NCI-H2081 treated with DMSO at 0.1 percent for 48 hours (cell line): ENCODE measurements around the gene STRBP.

ENCODE experiments used
- DNase-seq: peaks from one replicate; lab custom pipeline; 2025; lab: John Stamatoyannopoulos, UW

Gene STRBP

DNA sequence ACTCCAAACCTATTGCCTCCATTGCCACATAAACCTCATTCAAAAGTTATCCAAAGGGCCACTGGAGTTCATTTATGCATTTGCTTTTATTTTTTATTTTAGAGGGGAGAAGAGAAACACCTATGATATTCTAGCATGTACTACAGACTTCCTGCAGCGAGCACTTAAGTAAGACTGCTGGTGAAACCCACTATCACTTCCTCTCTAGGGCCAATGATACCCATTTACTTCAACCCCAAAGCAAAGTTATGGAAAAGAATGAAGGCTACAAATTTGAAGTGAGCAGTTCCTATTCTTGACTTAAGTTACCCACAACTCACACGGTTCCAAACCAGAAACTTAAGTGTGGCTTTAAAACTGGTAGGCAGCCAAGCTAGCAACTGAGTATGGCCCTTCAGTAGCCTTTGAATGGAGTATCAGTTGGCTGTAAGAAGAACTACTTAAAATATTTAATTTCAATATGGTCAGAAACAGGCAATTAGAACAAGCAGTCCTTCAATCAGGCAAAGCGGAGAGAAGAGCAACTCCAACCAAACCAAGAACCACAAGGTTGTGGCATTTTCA lies 140.8 kb downstream of the STRBP start:
- DNase-seq = no peak

DNA sequence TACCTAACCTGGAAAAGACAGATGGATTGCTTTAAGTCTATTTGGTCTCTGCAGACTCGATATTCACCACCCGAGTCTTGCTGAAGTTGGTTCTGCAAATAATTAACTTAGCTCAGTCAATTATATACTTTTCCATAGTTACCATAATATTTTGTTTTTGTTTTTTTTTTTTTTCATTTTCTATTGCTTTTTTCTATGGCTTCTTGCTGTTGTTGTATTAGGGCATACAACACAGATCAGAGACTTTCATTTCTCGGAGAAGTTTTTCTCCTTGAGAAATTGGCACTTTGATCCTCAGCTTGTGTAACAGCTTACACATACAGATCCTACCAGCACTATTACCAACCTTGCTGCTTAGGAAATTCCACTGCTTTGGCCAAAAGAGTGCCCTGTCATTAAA lies 146.9 kb downstream of the STRBP start:
- no peak for DNase-seq

DNA sequence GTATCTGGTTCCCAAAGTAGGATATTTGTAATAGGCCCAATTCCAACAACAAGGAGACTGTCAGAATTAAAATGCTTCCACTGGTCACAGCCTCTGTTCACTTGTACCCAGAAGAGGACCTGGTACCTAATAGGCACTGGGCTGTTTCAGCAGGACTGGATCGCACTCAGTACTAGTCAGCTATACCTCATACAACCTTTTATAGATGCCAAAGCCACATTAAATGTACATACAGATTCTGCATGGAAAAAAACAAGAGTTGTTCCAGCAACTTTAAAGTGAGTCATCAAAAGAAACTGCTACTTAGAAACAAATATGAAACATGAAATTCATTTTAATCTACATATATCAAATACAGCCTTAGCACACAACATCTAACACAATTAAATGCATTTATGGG lies 147.4 kb downstream of the STRBP start:
- no peak for DNase-seq

DNA sequence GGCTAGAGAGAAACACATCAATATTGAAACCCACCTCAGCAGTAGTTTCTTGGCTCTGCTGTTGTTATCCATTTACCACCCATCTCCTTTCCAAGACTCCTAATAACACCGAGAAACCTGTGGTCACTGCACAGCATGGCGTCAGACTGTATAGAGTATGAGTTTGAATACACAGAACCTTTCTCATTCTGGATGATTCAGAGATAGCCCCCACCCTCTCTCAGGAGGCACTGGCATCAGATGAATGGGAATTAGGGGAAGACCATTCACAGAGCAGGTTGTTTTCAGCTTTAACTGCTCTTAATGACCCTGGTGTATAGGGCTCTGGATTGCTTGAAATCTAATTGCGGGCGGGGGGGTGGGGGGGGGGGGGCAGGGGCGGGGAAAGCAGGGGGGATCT lies 148.3 kb downstream of the STRBP start:
- no peak for DNase-seq

DNA sequence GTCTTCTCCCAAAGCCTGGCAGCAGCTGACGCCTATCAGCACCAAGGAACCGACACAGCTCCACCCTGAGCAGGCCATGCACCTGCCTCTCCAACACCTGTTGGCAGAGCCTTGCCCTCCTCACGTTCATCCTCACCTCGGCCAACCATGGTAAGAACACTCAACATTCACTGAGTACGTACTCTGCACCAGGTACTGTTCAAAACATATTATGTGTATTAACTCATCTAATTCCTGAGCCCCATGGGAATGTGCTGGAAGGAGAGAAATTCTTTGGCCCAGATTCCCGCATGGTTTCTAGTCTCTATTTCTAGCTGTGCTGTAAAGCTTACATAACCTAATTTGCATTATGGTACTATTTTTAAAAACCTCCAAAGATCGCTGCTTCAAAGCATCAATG lies 148.8 kb downstream of the STRBP start:
- no peak for DNase-seq

DNA sequence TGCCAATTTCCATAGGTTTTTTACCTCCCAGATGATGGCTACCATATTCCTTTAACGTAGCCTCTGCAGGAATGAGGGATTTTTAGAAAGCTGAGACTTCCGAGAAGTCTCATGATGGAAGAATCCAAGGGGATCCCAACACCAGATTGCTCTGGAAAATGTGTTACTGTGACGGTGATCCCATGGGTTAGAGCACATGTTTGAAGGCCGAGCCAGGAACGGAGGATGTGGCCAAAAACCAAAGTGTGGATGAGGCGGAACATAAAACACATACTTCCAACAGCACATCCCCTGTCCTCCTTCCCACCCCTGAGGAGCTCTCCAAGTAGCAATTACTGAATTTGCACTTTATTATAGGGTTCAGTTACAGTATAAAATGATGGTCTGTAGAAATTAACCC lies 152.3 kb downstream of the STRBP start:
- no peak for DNase-seq

DNA sequence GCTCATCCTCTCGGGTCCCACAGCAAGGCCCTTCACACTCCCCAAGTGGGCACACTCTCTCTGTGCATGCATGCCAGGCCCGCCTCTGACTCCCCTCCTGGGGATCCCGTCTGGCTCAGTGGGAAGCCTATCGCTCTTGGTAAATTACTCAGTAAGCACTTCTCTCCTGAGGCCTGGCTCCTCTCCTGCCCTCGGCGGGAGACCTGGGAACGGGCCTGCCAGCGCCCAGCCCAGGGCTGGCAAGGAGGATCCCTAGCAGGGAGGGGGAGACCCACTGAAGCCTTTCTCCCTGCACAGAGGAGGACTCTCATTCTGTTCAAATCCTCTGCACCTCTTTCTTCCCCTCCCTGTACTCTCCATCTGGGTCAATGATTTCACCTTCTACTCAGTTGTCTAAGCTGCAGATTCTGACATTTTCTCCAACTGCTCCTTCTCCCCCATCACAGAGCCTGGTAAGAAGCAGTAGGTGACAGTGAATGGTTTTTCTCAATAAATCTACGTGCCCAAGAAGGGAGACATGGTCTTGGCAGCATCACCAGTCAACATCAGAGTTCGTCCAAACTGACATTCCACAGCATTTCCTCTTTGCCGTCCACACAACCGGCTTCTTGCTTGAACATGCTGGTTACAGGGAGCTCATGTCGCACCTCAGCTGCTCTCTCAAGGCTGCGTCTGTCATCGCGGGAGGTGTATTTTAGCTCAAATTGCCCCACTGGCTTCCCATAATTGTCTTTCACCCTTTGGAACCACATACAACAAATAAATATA lies 153.1 kb downstream of the STRBP start:
- DNase-seq = no peak

DNA sequence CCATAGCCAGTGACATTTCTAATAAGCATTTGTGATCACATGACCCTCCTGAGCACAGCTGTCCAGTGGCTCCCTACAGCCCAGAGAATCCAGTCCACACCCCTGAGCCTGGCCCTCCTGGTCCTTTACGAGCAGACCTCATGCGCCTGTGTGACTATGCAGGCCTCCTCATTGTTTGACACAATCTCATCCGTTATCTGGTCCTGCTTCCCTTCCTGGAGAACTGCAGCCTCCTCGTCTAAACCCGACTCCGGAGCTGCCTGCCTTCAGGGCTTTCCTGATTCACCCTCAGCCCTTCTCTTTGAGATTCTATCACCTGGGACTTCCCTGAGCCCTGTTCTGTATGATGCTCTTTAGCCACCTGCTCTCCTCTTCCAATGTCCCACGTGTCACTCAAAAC lies 155.2 kb downstream of the STRBP start:
- no peak for DNase-seq

DNA sequence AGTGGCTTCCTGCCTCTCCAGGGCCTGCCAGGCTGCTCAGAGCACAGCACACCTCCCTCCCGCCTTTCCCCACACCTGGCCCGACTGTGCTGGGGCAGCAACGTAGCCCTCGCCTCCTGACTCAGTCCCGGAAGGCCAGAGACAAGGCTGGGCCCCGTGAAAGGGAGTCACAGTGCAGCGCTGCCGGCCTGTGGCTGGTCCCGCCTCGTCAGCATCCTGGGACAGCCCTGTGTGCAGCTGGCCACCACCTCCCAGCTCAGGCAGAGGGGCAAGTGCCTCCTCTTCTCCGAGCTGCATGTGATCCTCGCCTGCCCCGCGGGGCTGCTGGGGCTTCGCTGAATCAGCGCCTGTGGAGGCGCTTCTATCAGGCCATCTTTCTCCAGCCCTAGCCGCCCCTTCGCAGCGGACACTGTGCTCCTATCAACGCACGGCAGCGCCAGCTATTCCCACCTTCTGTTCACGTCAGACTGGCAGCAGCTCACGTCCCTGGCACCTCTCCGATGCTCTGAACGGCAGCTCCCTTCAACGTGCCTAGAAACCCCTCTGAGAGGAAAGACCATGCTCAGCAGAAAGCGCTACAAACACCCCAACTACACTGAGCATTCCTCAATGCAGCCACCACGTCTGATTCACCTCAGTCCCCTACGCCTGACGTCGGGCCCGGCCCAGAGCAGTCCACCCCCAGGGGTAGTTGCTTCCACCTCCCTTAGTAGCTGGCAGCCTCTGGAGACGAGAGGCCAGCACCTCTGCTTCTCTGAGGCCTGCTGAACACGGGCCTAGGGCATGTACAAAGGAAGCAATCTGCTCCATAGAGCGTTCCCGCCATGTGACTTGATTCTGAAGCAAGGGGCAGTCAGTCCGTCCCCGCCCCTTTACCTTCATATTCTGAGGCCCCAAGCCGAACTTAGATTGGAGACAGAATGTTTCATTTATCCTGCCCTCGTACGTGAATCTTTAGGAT lies 156.1 kb downstream of the STRBP start:
- no peak for DNase-seq

DNA sequence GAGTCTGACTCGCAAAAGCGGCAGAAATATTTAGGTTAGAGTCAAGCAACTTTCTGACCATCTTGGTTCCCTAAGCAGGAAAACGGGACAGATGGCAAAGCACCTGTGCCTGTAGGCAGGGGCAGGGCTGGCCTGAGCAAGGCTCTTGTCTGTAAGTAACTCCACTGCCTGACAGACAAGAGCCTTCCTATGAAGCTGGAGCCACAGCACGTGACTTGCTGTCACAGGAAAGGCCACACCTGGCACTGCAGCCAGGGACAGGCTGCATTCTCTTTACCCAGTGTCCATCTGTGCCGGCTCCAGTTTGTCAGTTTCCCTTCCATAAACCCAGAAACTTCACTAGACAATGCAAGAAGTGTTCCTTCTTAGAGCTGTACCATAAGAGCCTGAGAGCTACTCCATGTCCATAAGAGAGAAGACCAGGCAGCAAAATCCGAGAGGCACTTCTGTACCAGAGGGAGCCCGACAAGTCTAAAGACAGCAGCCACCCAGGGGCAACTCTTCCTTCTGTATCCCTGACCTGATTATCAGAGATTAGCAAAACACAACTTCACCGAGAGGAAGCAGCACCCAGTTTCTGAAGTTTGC lies 156.9 kb downstream of the STRBP start:
- DNase-seq = no peak

DNA sequence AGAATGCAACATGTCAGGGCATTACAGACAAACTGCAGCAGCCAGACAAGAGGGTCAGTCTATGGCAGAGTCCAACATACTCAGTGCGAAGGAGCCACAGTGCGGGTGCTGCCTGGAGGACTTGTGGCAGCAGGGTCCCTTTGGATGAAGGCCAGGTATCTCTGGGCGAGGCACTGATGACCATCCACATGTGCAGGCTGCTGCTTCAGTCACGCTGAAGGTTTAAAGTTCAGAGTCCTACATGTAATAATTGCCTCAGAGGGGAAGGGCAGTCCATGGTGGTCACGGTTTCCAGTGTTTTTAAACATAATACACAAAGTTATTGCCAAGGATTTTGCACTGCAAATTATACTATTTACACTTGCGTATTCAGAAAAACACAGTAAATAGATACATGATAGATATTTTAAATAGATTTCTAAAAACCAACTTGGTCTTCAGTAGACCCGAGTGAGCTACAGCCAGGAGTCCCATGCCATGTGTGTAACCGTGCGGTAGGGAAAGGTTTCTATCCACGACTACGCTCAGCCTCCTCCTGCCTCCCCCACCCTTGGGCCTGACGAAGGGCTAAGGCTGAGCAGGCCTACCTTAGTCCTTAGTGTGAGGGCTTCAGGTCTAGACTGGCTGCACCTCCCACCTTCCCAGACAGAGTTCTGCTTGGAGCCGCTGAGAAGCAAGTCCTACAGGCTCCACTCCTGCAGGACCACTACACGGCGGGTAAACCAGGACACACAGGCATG lies 158.7 kb downstream of the STRBP start:
- no peak for DNase-seq

DNA sequence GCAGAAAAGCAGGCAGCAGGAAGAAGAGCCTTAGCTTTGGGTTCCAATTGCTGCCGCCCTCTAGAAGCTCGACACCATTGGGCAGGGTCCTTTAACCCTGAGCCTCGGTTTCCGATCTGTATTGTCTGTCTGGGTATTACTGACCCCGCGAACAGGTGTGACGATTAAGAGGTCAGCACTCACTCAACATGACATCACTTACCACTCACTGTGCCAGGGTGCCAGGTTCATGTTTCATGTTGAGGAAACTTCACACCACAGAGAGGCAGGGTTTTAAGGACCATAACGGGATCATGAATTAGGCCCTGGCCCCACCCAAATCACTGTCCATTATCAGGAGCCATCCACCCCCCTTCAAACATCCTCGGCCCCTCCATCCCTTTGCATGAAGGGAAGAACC lies 159.4 kb downstream of the STRBP start:
- DNase-seq = no peak

DNA sequence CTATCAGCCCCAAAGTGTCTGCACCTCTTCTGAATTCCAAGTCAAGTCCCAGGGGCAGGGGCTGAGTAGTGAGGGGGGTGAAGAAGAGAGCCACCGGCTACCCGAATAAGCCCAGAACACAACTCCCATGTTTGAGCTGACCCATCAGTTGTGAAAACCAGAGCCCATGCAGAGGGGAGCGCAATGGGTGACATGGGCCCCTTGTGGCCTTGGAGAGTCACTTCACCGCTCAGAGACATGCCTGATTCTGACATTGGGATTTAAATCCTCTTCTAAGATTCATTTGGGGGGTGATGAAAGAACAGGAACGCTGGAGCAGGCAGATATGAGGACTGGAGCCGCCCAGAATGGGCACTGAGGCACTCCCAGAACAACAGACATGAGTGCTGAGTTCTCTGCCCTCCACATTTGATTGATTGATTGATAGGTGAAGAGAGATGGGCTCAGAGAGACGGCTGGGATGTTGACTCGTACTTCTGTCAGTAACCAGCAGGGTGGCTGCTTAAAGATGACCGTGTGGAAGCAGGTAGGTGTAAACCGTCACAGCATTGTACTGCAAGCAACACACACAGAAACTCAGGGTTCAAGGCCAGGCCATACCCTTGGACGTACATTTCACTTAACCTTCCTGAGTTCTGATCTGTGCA lies 160.6 kb downstream of the STRBP start:
- no peak for DNase-seq

DNA sequence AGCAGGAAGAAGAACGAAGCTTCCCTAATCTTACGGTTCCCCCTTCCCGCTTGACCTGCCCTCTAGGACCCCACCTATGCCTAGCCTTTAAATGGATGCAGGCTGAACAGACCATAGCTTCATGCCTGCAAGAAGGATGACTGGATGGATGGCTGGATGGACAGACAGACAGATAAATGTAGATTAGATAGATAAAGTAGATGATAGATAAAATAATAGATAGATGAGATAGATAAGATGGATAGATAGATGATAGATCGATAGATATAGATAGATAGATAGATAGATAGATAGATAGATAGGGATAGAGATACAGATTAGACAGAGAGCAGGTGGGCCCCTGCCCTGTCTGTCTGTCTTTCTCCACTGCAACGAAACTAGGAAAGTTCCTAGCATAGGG lies 162.9 kb downstream of the STRBP start:
- DNase-seq = no peak

DNA sequence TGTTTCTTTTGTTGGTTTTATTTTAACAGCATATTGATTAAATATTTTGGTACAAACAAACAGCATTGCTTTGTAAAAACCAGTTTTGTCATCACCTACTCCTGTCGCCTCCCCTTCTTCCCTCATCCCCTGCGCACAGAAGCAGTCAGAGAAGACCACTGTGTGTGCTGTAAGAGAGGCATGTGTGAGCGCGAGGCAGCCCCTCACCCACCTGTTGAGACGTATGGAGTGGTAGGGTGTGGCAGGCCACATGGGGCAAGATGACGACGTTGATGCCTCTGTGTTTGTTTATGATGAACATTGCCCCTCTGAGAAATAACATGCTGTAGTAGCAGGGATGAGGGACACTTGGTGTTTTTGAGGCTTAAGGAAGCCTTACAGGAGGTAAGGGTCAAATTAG lies 163.6 kb downstream of the STRBP start:
- DNase-seq = no peak

DNA sequence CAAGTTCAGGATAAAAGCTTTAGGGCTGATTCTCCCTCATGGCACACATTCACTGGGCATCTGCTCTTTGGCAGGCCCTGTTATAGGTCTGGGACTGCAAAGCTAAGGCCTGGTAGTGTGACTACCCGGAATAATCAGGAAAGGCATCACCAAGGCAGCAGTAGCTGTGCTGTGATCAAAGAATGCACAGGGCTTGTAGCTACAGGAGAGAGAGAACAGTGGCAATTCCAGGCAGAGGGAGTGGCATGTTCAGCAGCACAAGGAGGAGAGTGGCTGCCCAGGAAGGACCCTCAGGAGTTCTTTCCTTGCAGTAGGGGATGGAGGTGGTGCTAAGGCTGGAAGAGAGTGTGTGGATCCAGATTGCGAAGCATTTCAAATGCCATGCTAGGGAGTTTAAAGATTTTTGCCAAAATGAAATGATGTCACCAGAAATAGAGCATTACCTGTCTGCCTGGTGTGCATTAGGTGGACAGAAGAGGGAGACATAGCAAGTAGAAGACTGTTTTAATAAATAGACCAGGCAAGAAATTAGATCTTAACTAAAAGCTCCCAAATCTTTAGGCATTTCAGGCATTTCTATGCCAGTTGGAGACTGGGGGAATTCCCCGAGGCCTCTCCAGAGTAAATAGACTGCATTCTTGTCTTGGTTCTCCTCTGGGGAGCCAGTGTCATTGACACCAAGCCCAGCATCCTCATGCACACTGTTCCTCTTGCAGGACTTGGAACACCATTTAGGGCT lies 165.8 kb downstream of the STRBP start:
- no peak for DNase-seq

DNA sequence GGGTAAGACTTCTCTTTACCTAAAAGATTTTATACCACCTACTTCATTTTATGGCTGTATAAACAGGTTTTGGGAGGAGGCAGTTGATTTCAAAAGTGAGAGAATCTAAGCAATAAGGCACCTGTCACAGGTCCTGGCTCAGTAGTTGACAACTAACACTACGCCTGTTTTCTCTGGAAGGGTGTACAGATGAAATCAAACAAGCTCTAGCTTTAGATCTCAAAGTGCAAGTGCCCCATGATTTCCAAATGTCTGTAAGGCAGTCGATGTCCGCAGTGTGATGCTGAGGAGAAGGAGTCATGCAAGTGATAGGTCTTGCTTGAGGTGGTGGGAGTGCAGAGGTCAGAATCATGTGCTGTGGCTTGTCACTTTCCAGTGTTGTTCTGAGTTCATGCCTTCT lies 168.8 kb downstream of the STRBP start:
- DNase-seq = no peak

DNA sequence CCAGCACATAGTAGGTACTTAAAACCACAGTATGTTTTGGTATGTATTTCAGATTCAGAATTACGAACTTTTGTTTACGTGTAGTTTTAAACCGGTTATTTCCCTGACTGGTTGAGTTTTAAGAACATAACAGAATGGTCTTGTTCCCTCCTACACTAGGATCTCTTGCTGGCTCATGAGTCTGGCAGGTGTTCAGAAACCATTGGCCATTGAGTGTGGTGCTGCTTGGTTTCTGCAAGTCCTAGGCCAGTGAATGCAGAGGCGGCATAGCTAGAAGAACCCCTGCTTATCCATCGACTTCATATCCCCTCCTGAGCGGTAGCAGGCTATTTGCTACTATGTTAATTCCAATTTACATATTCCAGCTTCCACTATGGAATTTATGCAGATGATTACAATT lies 169.3 kb downstream of the STRBP start:
- no peak for DNase-seq

DNA sequence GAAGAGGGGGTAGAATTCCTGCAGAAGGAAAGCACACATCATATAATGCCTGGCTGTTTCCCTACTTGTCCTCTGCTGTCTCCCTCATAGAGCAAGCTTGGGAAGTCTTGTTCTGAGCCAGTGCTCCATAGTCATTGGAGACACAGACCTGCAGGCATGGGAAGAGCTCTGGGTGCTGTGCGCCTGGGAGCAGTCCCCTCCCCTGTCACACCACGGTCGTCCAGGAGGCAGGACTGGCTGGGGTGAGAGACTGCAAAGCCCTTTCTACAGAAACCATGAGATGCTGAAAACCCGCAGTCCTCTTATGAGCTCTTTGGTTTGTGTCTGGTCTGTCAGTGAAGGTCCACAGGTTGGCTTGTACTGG lies 170.3 kb downstream of the STRBP start:
- DNase-seq = no peak

DNA sequence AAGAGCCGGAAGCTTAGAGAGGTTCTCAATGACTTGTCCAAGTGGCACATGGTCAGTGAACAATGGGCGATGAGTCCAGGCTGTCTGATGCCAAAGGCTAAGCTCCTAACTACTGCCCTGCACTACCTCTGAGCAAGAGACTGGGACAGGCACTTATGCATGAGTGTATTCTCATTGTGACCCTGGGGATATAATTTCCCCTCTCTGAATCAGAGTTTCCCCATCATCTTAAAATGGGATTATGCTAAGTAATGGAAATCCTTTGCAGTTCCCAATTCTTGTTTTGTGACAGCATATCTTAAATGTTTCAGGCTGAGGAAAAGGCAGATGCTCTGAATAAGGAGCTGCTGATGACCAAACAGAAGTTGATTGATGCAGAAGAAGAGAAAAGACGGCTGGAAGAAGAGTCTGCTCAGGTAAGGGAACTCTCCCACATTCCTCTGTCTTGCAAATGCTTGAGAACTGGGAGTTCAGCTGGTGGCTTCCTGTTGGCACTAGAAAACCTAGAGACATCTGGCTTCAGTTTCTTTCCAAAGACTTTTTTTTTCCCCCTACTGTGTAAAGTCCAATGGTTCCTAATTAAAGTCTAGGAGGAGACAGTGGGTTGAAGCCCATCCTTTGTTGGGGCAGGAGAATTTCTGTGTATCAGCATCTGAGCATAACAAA lies 170.8 kb downstream of the STRBP start:
- DNase-seq = no peak
